GM12865 (cell line): ENCODE results near the gene CEP295NL.
A peak's percentile ranks its signal among the peaks of the same experiment; 100 is the strongest.

Experiments used
- DNase-seq: peaks from one replicate; pipeline ENCODE4 v3.0.0; 2010; ENCODE audit warnings: low read depth
- H3K4me3 ChIP-seq: 2 replicates; pipeline ENCODE4 v1.5.1; 2011; ENCODE audit warnings: mild to moderate bottlenecking, low read depth, low read length, control low read depth
- CTCF ChIP-seq: IDR thresholded peaks from 2 replicates; pipeline ENCODE4 v1.5.1; 2011; ENCODE audit warnings: low read length, control low read depth, low read depth, inconsistent platforms; ENCODE audit not compliant: insufficient read depth; ENCODE audit errors: missing control alignments

The CEP295NL gene

DNA sequence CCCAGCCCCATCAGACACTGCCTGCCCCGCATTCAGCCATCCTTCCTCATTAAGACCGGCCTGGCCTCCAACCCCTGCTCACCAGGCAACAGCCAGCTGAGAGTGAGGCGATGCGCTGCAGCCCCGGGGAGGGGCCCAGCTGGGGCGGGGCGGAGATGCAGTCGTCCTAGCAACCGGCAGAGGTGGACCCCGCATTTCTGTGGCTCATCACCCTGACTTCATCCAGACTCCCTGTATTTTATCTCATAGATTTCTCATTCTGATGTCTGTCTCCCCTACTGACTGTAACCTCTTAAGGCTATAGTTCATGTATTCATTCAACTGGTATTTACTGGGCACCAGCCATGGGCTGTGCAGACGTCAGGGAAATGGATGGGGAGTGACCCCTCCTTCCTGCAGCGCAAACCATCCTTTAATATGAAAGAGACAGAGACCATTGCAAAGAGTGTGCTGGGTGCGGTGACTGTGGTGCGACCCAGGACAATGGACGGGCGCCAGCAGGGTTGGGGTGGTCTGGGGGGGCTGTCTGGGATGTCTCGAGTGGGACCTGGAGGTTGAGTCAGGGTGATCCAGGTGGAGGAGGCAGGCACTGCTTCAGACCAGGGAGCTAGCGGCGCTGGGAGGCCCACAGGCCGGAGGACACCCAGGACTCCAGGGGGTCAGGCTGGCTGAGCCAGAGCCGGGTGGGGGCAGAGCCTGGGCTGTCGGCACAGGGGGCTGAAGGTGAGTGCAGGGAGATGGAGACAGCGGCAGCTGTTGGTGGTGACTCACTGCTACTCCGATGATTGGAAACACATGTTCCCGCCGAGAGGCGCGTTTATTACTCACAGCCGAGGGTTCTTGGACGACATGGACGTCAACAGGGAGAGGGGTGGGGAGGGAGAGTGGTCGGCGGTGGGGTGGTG, 32.7 kb upstream of the CEP295NL start:
- H3K4me3 ChIP-seq: no peak overlapping the region
- no peak for TF ChIP-seq CTCF
- DNase-seq: no peak

DNA sequence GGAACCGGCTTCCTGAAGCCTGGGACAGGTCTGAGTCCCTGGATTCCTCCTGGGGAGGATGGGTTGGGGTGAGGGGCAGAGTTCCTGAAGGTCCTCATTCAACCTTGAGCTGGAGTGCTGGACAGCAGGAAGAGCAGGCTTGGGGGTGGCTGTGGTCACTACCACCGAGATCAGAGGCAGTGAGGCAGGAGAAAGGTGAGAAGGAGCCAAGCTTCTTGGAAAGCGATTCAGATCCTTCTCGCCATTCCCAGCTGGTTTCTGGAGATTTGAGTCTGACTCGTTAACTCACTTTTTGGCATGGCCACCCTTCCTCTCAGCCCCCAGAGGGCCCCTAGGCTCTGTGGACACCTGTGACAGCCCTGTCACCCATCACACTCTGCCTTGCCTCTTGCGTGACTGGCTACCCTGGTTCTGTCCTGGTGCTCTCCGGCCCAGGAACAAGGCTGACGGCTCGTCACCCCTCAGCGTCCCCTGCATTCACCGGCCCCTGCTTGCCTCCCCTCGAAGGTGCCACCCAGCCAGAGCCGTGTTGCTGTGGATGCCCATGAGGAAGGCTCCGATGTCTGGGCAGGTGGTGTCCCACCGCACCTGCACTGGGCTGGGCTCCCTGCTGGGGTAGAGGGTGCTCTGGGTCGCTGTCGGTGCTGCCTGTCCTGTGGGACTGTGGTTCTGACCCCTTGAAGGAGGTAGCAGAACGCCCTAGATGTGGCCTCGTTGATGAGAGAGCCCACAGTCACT, 31.8 kb upstream of the CEP295NL start:
- DNase-seq: no peak
- TF ChIP-seq CTCF: no peak
- no peak overlapping the region for H3K4me3 ChIP-seq

- no peak for TF ChIP-seq CTCF
- no peak for DNase-seq
- H3K4me3 ChIP-seq: no peak overlapping the region
Measured at GRCh38 chr17:78933959-78934568, 31.1 kb upstream of the CEP295NL start.

- H3K4me3 ChIP-seq: no peak overlapping the region
- no peak for TF ChIP-seq CTCF
- peak; percentile 85 for DNase-seq
Measured at GRCh38 chr17:78933025-78933958, 30.3 kb upstream of the CEP295NL start.

GRCh38 chr17:78929908-78930775, 27.1 kb upstream of the CEP295NL start:
- TF ChIP-seq CTCF: no peak
- H3K4me3 ChIP-seq: no peak overlapping the region
- no peak for DNase-seq
